Large intestine (tissue), 12 donors: Measurements from ENCODE around the gene EIF2S1. TPM values are rescaled to one million over a fixed set of nuclear protein-coding genes. Genes with fewer than 3 reads are reported as not detected.
"Not testable (repeated sequence)": the region's sequence is repeated elsewhere in the genome, so short reads cannot be mapped to it uniquely, and the experiment has no call there.

Source experiments
- DNase-seq, 2 donors: peaks; one replicate each; pipeline versions ENCODE4 v3.0.0 to v3.0.0-alpha.2; 2013
- H3K27ac ChIP-seq: one replicate; pipeline ENCODE4 v1.5.1; 2013; ENCODE audit warnings: low read length
- H3K27me3 ChIP-seq: 2 replicates; pipeline ENCODE4 v1.6.1; 2013; ENCODE audit warnings: low read length; ENCODE audit not compliant: control insufficient read depth, insufficient read depth
- H3K36me3 ChIP-seq: 2 replicates; pipeline ENCODE4 v1.6.1; 2013; ENCODE audit warnings: low read length; ENCODE audit not compliant: control insufficient read depth, insufficient read depth
- H3K4me1 ChIP-seq: one replicate; pipeline ENCODE4 v1.6.1; 2013; ENCODE audit warnings: low read length; ENCODE audit not compliant: control insufficient read depth, insufficient read depth
- H3K4me3 ChIP-seq: one replicate; pipeline ENCODE4 v1.5.1; 2013; ENCODE audit warnings: low read length
- H3K9me3 ChIP-seq: one replicate; pipeline ENCODE4 v1.6.1; 2013; ENCODE audit warnings: mild to moderate bottlenecking, low read depth, low read length, moderate library complexity; ENCODE audit not compliant: control insufficient read depth
- WGBS: methylation state at CpG from one replicate; pipeline ENCODE4 v1.1.5; 2013; ENCODE audit warnings: low lambda C conversion rate; ENCODE audit not compliant: insufficient coverage; 5-methylcytosine and 5-hydroxymethylcytosine counted together
- long read RNA-seq, 11 donors: transcript quantifications; one replicate each; lab custom pipeline, GENCODE V29; 2026
- polyA plus RNA-seq: library from polyadenylated mRNA; unstranded; fragments of 120-200 nt; gene quantifications from one replicate; pipeline ENCODE4 v1.2.1, GENCODE V29; 2013

Gene EIF2S1
- polyA plus RNA-seq = 85.7 TPM
- long read RNA-seq, donor 1, full-length matches to known transcripts = 19 of 19 reads
- long read RNA-seq, donor 1, partial matches to known transcripts = 0 of 19 reads
- long read RNA-seq, donor 1, other reads (novel, unspliced or antisense) = 0 of 19 reads
- long read RNA-seq, donor 2, full-length matches to known transcripts = 37 of 91 reads
- long read RNA-seq, donor 2, partial matches to known transcripts = 26 of 91 reads
- long read RNA-seq, donor 2, other reads (novel, unspliced or antisense) = 28 of 91 reads
- long read RNA-seq, donor 3 = 0 reads
- long read RNA-seq, donor 4, full-length matches to known transcripts = 3 of 3 reads
- long read RNA-seq, donor 4, partial matches to known transcripts = 0 of 3 reads
- long read RNA-seq, donor 4, other reads (novel, unspliced or antisense) = 0 of 3 reads
- long read RNA-seq, donor 5, full-length matches to known transcripts = 16 of 16 reads
- long read RNA-seq, donor 5, partial matches to known transcripts = 0 of 16 reads
- long read RNA-seq, donor 5, other reads (novel, unspliced or antisense) = 0 of 16 reads
- long read RNA-seq, donor 6, full-length matches to known transcripts = 26 of 85 reads
- long read RNA-seq, donor 6, partial matches to known transcripts = 42 of 85 reads
- long read RNA-seq, donor 6, other reads (novel, unspliced or antisense) = 17 of 85 reads
- long read RNA-seq, donor 7, full-length matches to known transcripts = 12 of 12 reads
- long read RNA-seq, donor 7, partial matches to known transcripts = 0 of 12 reads
- long read RNA-seq, donor 7, other reads (novel, unspliced or antisense) = 0 of 12 reads
- long read RNA-seq, donor 8, full-length matches to known transcripts = 27 of 36 reads
- long read RNA-seq, donor 8, partial matches to known transcripts = 9 of 36 reads
- long read RNA-seq, donor 8, other reads (novel, unspliced or antisense) = 0 of 36 reads
- long read RNA-seq, donor 9, full-length matches to known transcripts = 24 of 24 reads
- long read RNA-seq, donor 9, partial matches to known transcripts = 0 of 24 reads
- long read RNA-seq, donor 9, other reads (novel, unspliced or antisense) = 0 of 24 reads
- long read RNA-seq, donor 10, full-length matches to known transcripts = 28 of 36 reads
- long read RNA-seq, donor 10, partial matches to known transcripts = 8 of 36 reads
- long read RNA-seq, donor 10, other reads (novel, unspliced or antisense) = 0 of 36 reads
- long read RNA-seq, donor 11, full-length matches to known transcripts = 28 of 34 reads
- long read RNA-seq, donor 11, partial matches to known transcripts = 6 of 34 reads
- long read RNA-seq, donor 11, other reads (novel, unspliced or antisense) = 0 of 34 reads

DNA sequence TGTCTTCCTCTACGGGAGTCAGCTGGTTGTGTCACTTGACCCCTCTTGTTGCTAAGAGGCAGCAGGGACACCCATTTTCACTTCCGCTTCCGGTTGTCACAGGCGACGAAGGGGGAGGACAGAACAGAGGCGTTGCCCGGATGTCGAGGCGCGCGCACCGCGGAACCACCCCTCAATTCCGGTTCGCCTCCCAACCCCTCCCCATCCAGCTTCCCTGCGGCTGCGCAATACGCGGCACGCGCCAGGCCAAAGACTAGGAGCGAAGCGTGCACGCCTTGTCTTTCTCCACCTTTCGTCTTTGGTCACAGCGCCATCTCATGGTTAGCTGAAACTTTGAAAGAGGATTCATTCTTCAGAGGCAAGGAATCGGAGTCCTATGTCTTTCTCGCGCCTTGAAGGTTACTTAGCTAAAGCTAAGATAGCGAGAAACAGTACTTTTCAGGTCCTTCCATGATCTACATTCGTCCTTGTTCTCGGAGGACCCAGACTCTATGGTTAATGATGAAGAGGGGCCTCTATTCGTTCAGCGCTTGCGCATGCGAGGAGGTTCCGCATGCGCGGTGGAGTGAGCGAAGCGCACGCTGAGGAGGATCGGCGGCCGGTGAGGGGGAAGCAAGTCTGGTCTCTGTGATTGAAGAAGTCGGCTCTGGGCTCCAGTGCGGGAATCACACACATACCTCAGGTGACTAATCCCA lies at the start of gene EIF2S1, which contains the start of gene ATP6V1D:
EIF2S1 (plus strand) TSS at position 554 of the 695 bp plus-strand sequence. CDS start 4,440 bp downstream, outside the sequence.
ATP6V1D (minus strand) TSS at position 30 of the 695 bp plus-strand sequence. CDS start 106 bp downstream, outside the sequence.
- no peaks in the 10 kb centered on the region for H3K9me3 ChIP-seq
- H3K36me3 ChIP-seq = peaks cover 2% of the 10 kb centered on the region
- H3K27me3 ChIP-seq = no peaks in the 10 kb centered on the region
- WGBS = 0% methylated on average over 1 of the region's 47 CpGs
- H3K4me1 ChIP-seq = peaks cover 13% of the 10 kb centered on the region
- H3K27ac ChIP-seq = peak within 1 kb of the TSS; percentile 83
- peak; percentile 100 for DNase-seq
- H3K4me3 ChIP-seq = peak within 1 kb of the TSS; percentile 82

DNA sequence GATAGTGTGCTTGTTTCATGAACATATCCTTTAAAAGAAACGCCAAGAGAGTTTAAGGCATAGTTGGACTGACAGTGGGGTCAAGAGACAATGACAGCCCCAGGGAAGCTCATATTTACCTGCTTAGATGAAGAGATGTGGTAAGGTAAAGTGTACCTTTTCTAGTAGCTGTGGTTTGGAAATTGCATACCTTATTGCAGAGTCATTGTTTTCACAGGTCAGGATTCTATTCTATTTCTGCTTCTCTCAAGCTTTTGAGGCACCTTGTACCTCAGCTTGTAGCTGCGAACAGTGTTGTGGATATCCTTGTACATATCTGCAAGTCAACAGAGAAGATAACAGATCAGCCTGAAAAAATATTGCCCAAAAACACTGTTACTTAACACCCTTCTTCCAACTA lies 48.3 kb upstream of the EIF2S1 start:
- 90% methylated on average over 2 of the region's 2 CpGs for WGBS
- no peak for DNase-seq
- Histone ChIP-seq H3K27ac (no peak overlapping the region), H3K9me3 (no peaks in the 10 kb centered on the region), H3K36me3 (peaks cover 16% of the 10 kb centered on the region), H3K27me3 (no peaks in the 10 kb centered on the region), H3K4me3 (no peak overlapping the region), H3K4me1 (no peaks in the 10 kb centered on the region)

DNA sequence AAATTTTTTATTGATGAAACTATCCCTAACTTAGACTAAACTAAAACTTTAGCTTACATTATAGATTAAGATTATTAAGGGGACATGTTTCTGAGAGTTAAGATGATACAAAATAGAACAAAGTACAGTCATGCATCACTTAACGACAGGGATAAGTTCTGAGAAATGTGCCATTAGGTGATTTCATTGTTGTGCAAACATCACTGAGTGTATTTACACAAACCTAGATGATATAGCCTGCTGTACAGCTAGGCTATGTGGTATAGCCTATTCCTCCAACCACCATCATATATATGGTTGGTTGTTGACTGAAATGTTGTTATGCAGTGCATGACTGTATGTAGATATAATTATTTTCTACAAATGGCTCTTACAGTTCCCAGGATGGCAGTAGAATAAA lies 47.0 kb upstream of the EIF2S1 start:
- H3K4me3 ChIP-seq = no peak overlapping the region
- H3K27me3 ChIP-seq = no peaks in the 10 kb centered on the region
- peaks cover 19% of the 10 kb centered on the region for H3K36me3 ChIP-seq
- peak in 1 of 2 donors; percentile 9 for DNase-seq
- 50% methylated on average over 1 of the region's 1 CpG for WGBS
- no peaks in the 10 kb centered on the region for H3K9me3 ChIP-seq
- H3K27ac ChIP-seq = no peak overlapping the region
- H3K4me1 ChIP-seq = no peaks in the 10 kb centered on the region

- H3K27ac ChIP-seq = no peak overlapping the region
- no peaks in the 10 kb centered on the region for H3K27me3 ChIP-seq
- WGBS = no CpG with 5 or more reads among the region's 1 CpG
- no peaks in the 10 kb centered on the region for H3K9me3 ChIP-seq
- H3K36me3 ChIP-seq = peaks cover 33% of the 10 kb centered on the region
- no peaks in the 10 kb centered on the region for H3K4me1 ChIP-seq
- no peak overlapping the region for H3K4me3 ChIP-seq
- DNase-seq = no peak
Measured at GRCh38 chr14:67317822-67318221, 42.3 kb upstream of the EIF2S1 start.

- Histone ChIP-seq H3K4me3 (no peak overlapping the region), H3K36me3 (peaks cover 38% of the 10 kb centered on the region), H3K4me1 (no peaks in the 10 kb centered on the region), H3K27me3 (no peaks in the 10 kb centered on the region), H3K9me3 (no peaks in the 10 kb centered on the region), H3K27ac (no peak overlapping the region)
- DNase-seq = no peak
Measured at GRCh38 chr14:67319142-67319541, 41.0 kb upstream of the EIF2S1 start.

DNA sequence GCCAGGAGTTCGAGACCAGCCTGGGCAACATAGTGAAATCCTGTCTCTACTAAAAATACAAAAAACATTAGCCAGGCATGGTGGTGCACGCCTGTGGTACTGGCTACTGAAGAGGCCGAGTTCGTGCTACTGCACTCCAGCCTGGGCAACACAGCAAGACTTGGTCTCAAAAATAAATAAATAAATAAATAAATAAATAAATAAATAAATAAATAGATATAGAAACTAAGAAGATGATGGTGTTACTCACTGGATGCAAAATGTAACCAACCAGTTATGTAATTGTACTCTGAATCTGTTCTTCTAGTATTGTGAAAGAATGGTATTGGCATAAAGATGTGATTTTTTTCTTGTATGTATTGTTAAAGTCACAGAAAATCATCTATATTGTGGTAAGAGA lies 30.5 kb upstream of the EIF2S1 start:
- peaks cover 31% of the 10 kb centered on the region for H3K36me3 ChIP-seq
- not testable (repeated sequence) for H3K9me3 ChIP-seq, H3K27ac ChIP-seq, H3K4me1 ChIP-seq, H3K27me3 ChIP-seq, H3K4me3 ChIP-seq, DNase-seq
- 100% methylated on average over 1 of the region's 4 CpGs for WGBS

GRCh38 chr14:67331368-67332125 lies 28.6 kb upstream of the EIF2S1 start:
- Histone ChIP-seq H3K27me3 (no peaks in the 10 kb centered on the region), H3K4me1 (no peaks in the 10 kb centered on the region), H3K4me3 (no peak overlapping the region), H3K27ac (no peak overlapping the region), H3K9me3 (no peaks in the 10 kb centered on the region), H3K36me3 (peaks cover 40% of the 10 kb centered on the region)
- 95% methylated on average over 4 of the region's 5 CpGs for WGBS
- no peak for DNase-seq

DNA sequence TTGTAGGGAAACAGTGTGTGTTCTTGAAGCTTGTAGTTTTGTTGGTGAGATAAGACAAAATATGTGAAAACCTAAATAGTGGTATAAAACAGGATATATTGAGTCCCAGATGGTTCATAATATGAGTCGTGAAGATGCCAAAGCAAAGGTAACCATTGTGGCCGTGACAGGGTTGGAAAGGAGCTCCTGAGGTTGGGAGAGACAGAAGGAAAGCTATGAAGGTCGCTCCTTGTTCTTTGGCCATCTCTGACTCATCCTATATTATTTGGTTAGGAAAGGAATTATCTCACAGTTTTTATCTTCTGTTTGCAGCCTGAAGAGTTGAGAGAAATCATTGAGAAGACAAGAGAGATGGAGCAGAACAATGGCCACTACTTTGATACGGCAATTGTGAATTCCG lies 27.7 kb upstream of the EIF2S1 start:
- no peak overlapping the region for H3K4me3 ChIP-seq
- peaks cover 43% of the 10 kb centered on the region for H3K36me3 ChIP-seq
- H3K27ac ChIP-seq = no peak overlapping the region
- no peaks in the 10 kb centered on the region for H3K4me1 ChIP-seq
- WGBS = 100% methylated on average over 1 of the region's 5 CpGs
- no peaks in the 10 kb centered on the region for H3K9me3 ChIP-seq
- no peak for DNase-seq
- no peaks in the 10 kb centered on the region for H3K27me3 ChIP-seq

- Histone ChIP-seq H3K4me1 (no peaks in the 10 kb centered on the region), H3K9me3 (peaks cover 3% of the 10 kb centered on the region), H3K27me3 (no peaks in the 10 kb centered on the region), H3K4me3 (no peak overlapping the region), H3K27ac (no peak overlapping the region), H3K36me3 (peaks cover 61% of the 10 kb centered on the region)
- DNase-seq = no peak
- WGBS = no CpG with 5 or more reads among the region's 2 CpGs
Measured at GRCh38 chr14:67335781-67336180, 24.3 kb upstream of the EIF2S1 start.
